IMR-90 (cell line): ENCODE measurements around the gene CHST1. TPM values are rescaled to one million over a fixed set of nuclear protein-coding genes. Genes with fewer than 3 reads are reported as not detected.

Experiments
- ATAC-seq: fragments of 200-7000 bp; cut with Tn5 transposase; 2 replicates; pipeline ENCODE4 v1.9.1; 2020; ENCODE audit warnings: low read depth, mild to moderate bottlenecking, moderate library complexity
- BruUV-seq: library from RNA; stranded (reverse); fragments of 400-500 nt; replicated peaks from 2 replicates; lab custom pipeline; 2021; lab: Mats Ljungman, UMichigan
- CTCF ChIA-PET: fragments of 300-600 bp; formaldehyde crosslinking; extraction: SDS; loops from one replicate; lab custom pipeline; 2021; ENCODE audit warnings: antibody characterized with exemption; lab: Yijun Ruan, JAX
- POLR2A ChIA-PET: fragments of 300-600 bp; sonication (Branson Sonifier 250); formaldehyde crosslinking; loops from one replicate; lab custom pipeline; 2022; ENCODE audit warnings: antibody characterized with exemption; ENCODE audit not compliant: unreplicated experiment; lab: Charles Lee
- DNase-seq: peaks from one replicate; pipeline ENCODE4 v3.0.0; 2013
- H2AFZ ChIP-seq: replicated peaks from 2 replicates; pipeline ENCODE3; 2013; ENCODE audit warnings: low read length, mild to moderate bottlenecking; ENCODE audit not compliant: poor library complexity
- H2AK5ac ChIP-seq: 2 replicates; pipeline ENCODE4 v1.6.1; 2013; ENCODE audit warnings: low read depth, low read length, inconsistent platforms
- H2AK9ac ChIP-seq: replicated peaks from 2 replicates; pipeline ENCODE3; 2013; ENCODE audit warnings: mild to moderate bottlenecking, low read depth, low read length, moderate library complexity; ENCODE audit not compliant: poor library complexity
- H2BK120ac ChIP-seq: 2 replicates; pipeline ENCODE4 v1.6.1; 2013; ENCODE audit warnings: low read depth, low read length, inconsistent platforms
- H2BK15ac ChIP-seq: 3 replicates; pipeline ENCODE4 v1.6.1; 2013; ENCODE audit warnings: low read depth, low read length, inconsistent platforms
- H2BK20ac ChIP-seq: 2 replicates; pipeline ENCODE4 v1.6.1; 2013; ENCODE audit warnings: low read depth, mild to moderate bottlenecking, inconsistent platforms, low read length, moderate library complexity
- H2BK5ac ChIP-seq: 2 replicates; pipeline ENCODE4 v1.6.1; 2013; ENCODE audit warnings: mild to moderate bottlenecking, low read depth, low read length, inconsistent platforms; ENCODE audit not compliant: poor library complexity, severe bottlenecking
- H3K14ac ChIP-seq: replicated peaks from 2 replicates; pipeline ENCODE4 v1.6.1; 2013; ENCODE audit warnings: low read depth, low read length, inconsistent platforms
- H3K18ac ChIP-seq: 2 replicates; pipeline ENCODE4 v1.6.1; 2013; ENCODE audit warnings: low read depth, low read length, control low read depth
- H3K23ac ChIP-seq: 2 replicates; pipeline ENCODE4 v1.6.1; 2013; ENCODE audit warnings: low read depth, low read length, inconsistent platforms
- H3K27ac ChIP-seq: 2 replicates; pipeline ENCODE4 v1.5.1; 2013; ENCODE audit warnings: mild to moderate bottlenecking, control low read depth, low read length; ENCODE audit not compliant: insufficient read depth
- H3K27me3 ChIP-seq: 2 replicates; pipeline ENCODE4 v1.6.1; 2013; ENCODE audit warnings: low read length; ENCODE audit not compliant: control insufficient read depth, insufficient read depth
- H3K36me3 ChIP-seq: 2 replicates; pipeline ENCODE4 v1.6.1; 2013; ENCODE audit warnings: low read length, mixed read lengths; ENCODE audit not compliant: control insufficient read depth, insufficient read depth
- H3K4ac ChIP-seq: 2 replicates; pipeline ENCODE4 v1.6.1; 2013; ENCODE audit warnings: low read depth, low read length, inconsistent platforms
- H3K4me1 ChIP-seq: 2 replicates; pipeline ENCODE4 v1.6.1; 2013; ENCODE audit warnings: low read length, mixed read lengths; ENCODE audit not compliant: control insufficient read depth, insufficient read depth
- H3K4me2 ChIP-seq: 2 replicates; pipeline ENCODE4 v1.6.1; 2013; ENCODE audit warnings: low read depth, mild to moderate bottlenecking, control low read depth, low read length, moderate library complexity
- H3K4me3 ChIP-seq: 2 replicates; pipeline ENCODE4 v1.5.1; 2013; ENCODE audit warnings: low read depth, mild to moderate bottlenecking, control low read depth, low read length, moderate library complexity; ENCODE audit not compliant: insufficient read depth
- H3K56ac ChIP-seq: 2 replicates; pipeline ENCODE4 v1.6.1; 2013; ENCODE audit warnings: low read length, inconsistent platforms; ENCODE audit not compliant: insufficient read depth; ENCODE audit errors: extremely low read depth
- H3K79me1 ChIP-seq, 2 experiments: 2 replicates each; pipeline ENCODE4 v1.6.1; 2013; ENCODE audit warnings: low read length in 2 of 2, inconsistent platforms in 1 of 2, low read depth in 1 of 2
- H3K9ac ChIP-seq: 2 replicates; pipeline ENCODE4 v1.6.1; 2013; ENCODE audit warnings: low read depth, low read length, control low read depth
- H3K9me1 ChIP-seq: 2 replicates; pipeline ENCODE4 v1.6.1; 2013; ENCODE audit warnings: low read length, inconsistent platforms; ENCODE audit not compliant: insufficient read depth
- H3K9me3 ChIP-seq: 2 replicates; pipeline ENCODE4 v1.6.1; 2013; ENCODE audit warnings: low read length; ENCODE audit not compliant: control insufficient read depth, insufficient read depth
- H4K20me1 ChIP-seq: 2 replicates; pipeline ENCODE4 v1.6.1; 2013; ENCODE audit warnings: low read length, inconsistent platforms; ENCODE audit not compliant: insufficient read depth
- H4K5ac ChIP-seq: 2 replicates; pipeline ENCODE4 v1.6.1; 2013; ENCODE audit warnings: mild to moderate bottlenecking, low read depth, low read length, control low read depth
- H4K8ac ChIP-seq, 2 experiments: 2 replicates each; pipeline ENCODE4 v1.6.1; 2013; ENCODE audit warnings: low read depth in 2 of 2, low read length in 2 of 2, control low read depth in 1 of 2, inconsistent platforms in 1 of 2
- H4K91ac ChIP-seq: 2 replicates; pipeline ENCODE4 v1.6.1; 2013; ENCODE audit warnings: low read depth, low read length, inconsistent platforms; ENCODE audit not compliant: insufficient read depth
- CEBPB ChIP-seq: IDR thresholded peaks from 2 replicates; pipeline ENCODE4 v1.6.1; 2012; ENCODE audit warnings: low read depth, low read length, improper control_type of control experiment
- CHD1 ChIP-seq: IDR thresholded peaks from 2 replicates; pipeline ENCODE4 v1.6.1; 2012; ENCODE audit warnings: low read depth, low read length, improper control_type of control experiment
- MXI1 ChIP-seq: IDR thresholded peaks from 2 replicates; pipeline ENCODE4 v1.6.1; 2012; ENCODE audit warnings: low read depth, mild to moderate bottlenecking, low read length, moderate library complexity, borderline replicate concordance
- NFE2L2 ChIP-seq: fragments of 150-350 bp; IDR thresholded peaks from 2 replicates; pipeline ENCODE4 v1.6.1; 2016; ENCODE audit warnings: low read depth, mild to moderate bottlenecking, low read length
- POLR2A ChIP-seq: IDR thresholded peaks from 2 replicates; pipeline ENCODE4 v1.6.1; 2012; ENCODE audit warnings: mild to moderate bottlenecking, low read depth, low read length
- RAD21 ChIP-seq: IDR thresholded peaks from 2 replicates; pipeline ENCODE4 v1.6.1; 2012; ENCODE audit warnings: low read length, improper control_type of control experiment
- RCOR1 ChIP-seq: IDR thresholded peaks from 2 replicates; pipeline ENCODE4 v1.6.1; 2012; ENCODE audit warnings: mild to moderate bottlenecking, low read length, improper control_type of control experiment; ENCODE audit not compliant: insufficient replicate concordance
- RFX5 ChIP-seq: IDR thresholded peaks from 2 replicates; pipeline ENCODE4 v1.8.0; 2012; ENCODE audit warnings: low read depth, mild to moderate bottlenecking, low read length, moderate library complexity
- SMC3 ChIP-seq: fragments of 150-350 bp; IDR thresholded peaks from 2 replicates; pipeline ENCODE4 v1.6.1; 2016; ENCODE audit warnings: low read depth, mild to moderate bottlenecking, antibody characterized with exemption, low read length, moderate library complexity
- WGBS, 2 experiments: methylation state at CpG; one replicate each; pipeline versions ENCODE4 v1.1.5 to v1.1.7; 2013; ENCODE audit warnings: missing lambda C conversion rate in 2 of 2; ENCODE audit not compliant: insufficient read length in 1 of 2; ENCODE audit errors: extremely low coverage in 2 of 2; 5-methylcytosine and 5-hydroxymethylcytosine counted together
- dilution Hi-C: fragments of 300-500 bp; cut with HindIII; formaldehyde crosslinking; loops from one replicate; pipeline ENCODE4 v1.14.3; 2018; ENCODE audit warnings: low sequenced_read_pairs; ENCODE audit not compliant: unreplicated experiment
- in situ Hi-C: fragments of 300-500 bp; cut with MboI; formaldehyde crosslinking; loops from 3 replicates; pipeline ENCODE4 v1.14.3; 2019; ENCODE audit warnings: low sequenced_read_pairs, inconsistent platforms, mixed read lengths
- intact Hi-C: fragments of 100-400 bp; cut with micrococcal nuclease; formaldehyde crosslinking; loops from 2 replicates; pipeline ENCODE4 v1.10.0; 2022
- polyA plus RNA-seq, 3 experiments: library from polyadenylated mRNA; depleted of rRNA; stranded (reverse); fragments of >200 nt; gene quantifications; 2 replicates each; pipeline ENCODE4 v1.2.3, GENCODE V29; 2012; ENCODE audit warnings: low replicate concordance in 1 of 3
- total RNA-seq: library from RNA; depleted of rRNA; stranded (reverse); fragments of >200 nt; gene quantifications from 2 replicates; pipeline ENCODE4 v1.2.3, GENCODE V29; 2012

CHST1 gene
- total and polyA plus RNA-seq, 2 of the 4 experiments (the other 2 are of a cell fraction), result 0.21 TPM; not detected in 1

DNA sequence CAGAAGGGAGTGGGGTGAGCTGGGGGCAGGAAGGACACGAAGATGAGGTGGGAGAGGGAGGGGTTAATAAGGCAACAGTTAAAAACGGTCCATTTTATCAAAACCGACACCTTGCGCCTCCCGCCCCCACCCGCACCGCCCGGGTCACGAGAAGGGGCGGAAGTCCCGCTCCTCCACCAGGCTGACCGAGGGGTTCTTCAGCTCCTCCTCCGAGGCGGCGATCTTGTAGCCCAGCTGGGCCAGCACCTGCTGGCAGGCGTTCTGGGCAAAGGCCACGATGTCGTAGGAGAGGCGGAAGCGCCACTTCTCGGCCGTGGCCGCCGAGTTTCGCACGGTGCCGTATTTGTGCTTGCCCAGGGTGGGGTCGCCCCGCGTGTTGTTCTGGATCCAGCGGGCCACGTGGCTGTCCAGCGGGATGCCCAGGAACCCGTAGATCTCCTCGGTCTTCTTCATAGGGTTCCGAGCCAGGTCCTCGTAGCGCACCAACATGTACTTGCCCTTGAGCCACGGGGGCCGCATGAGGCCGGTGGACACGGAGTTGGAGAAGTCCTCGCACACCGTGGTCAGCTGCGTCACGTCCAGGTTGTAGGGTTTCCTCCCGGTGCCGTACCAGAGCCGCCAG, 15.8 kb downstream of the CHST1 start:
- Histone ChIP-seq H2AK9ac (no peak overlapping the region), H3K18ac (no peak overlapping the region), H2BK120ac (no peak overlapping the region), H4K8ac (no peak overlapping the region), H3K36me3 (no peaks in the 10 kb centered on the region), H3K14ac (no peak overlapping the region), H3K56ac (no peak overlapping the region), H3K9me3 (no peaks in the 10 kb centered on the region), H3K79me1 (no peaks in the 10 kb centered on the region), H2AK5ac (no peak overlapping the region), H2BK20ac (no peak overlapping the region), H3K4me2 (no peak overlapping the region), H3K4me1 (no peaks in the 10 kb centered on the region), H3K9me1 (no peaks in the 10 kb centered on the region), H4K20me1 (no peaks in the 10 kb centered on the region), H3K23ac (no peak overlapping the region), H3K4ac (no peak overlapping the region), H3K27ac (no peak overlapping the region), H2BK15ac (no peak overlapping the region), H2AFZ (no peak overlapping the region), H3K27me3 (peaks cover 1% of the 10 kb centered on the region; the same call in 1 of the 2 replicates), H4K5ac (no peak overlapping the region), H4K91ac (no peak overlapping the region), H3K9ac (no peak overlapping the region), H3K4me3 (no peak overlapping the region), H2BK5ac (no peak overlapping the region)
- BruUV-seq, result no TSS peak
- 78% methylated on average over 39 of the region's 49 CpGs; no CpG with 5 or more reads in 1 of the 2 experiments for WGBS, 2 experiments
- POLR2A ChIA-PET, result no interaction called here
- dilution Hi-C loops, result no loop called here
- DNase-seq (no peak), ATAC-seq (no peak)
- intact Hi-C loops, result no loop called here
- TF ChIP-seq RFX5, result no peak
- TF ChIP-seq CHD1, result no peak
- no peak for TF ChIP-seq CEBPB
- no peak for TF ChIP-seq POLR2A
- no peak for TF ChIP-seq SMC3
- no peak for TF ChIP-seq MXI1
- TF ChIP-seq NFE2L2, result no peak
- TF ChIP-seq RAD21, result no peak
- TF ChIP-seq RCOR1, result no peak
- in situ Hi-C loops, result loop anchor here (5.0 kb wide), 1 partner anchor 277 kb away; no protein-coding TSS in a partner anchor
- CTCF ChIA-PET, result no interaction called here
